Effector memory CD4-positive, alpha-beta T cell (primary cell): ENCODE measurements around the gene GPN1.
A peak's percentile ranks its signal among the peaks of the same experiment; 100 is the strongest.

ENCODE experiments used
- DNase-seq, 3 donors: peaks; one replicate each; pipeline ENCODE4 v3.0.0-alpha.2; 2020
- H3K27ac ChIP-seq: 2 replicates; pipeline ENCODE4 v1.7.0; 2013; ENCODE audit warnings: mild to moderate bottlenecking, low read length, moderate library complexity; ENCODE audit not compliant: insufficient read depth, poor library complexity, severe bottlenecking
- H3K27me3 ChIP-seq: replicated peaks from 2 replicates; pipeline ENCODE4 v1.7.0; 2013; ENCODE audit warnings: mild to moderate bottlenecking, low read length; ENCODE audit not compliant: insufficient read depth, control insufficient read depth, poor library complexity, severe bottlenecking
- H3K36me3 ChIP-seq: 2 replicates; pipeline ENCODE4 v1.7.0; 2013; ENCODE audit warnings: mild to moderate bottlenecking, low read length, moderate library complexity; ENCODE audit not compliant: control insufficient read depth, insufficient read depth
- H3K4me1 ChIP-seq: 2 replicates; pipeline ENCODE4 v1.7.0; 2013; ENCODE audit warnings: low read length, mild to moderate bottlenecking; ENCODE audit not compliant: control insufficient read depth, insufficient read depth, poor library complexity, severe bottlenecking
- H3K4me3 ChIP-seq: 2 replicates; pipeline ENCODE4 v1.7.0; 2013; ENCODE audit warnings: low read length, low read depth, mild to moderate bottlenecking; ENCODE audit not compliant: insufficient read depth, poor library complexity, severe bottlenecking
- H3K9me3 ChIP-seq: 2 replicates; pipeline ENCODE4 v1.7.0; 2013; ENCODE audit warnings: mild to moderate bottlenecking, low read length, moderate library complexity; ENCODE audit not compliant: control insufficient read depth
- total RNA-seq, 3 donors: gene quantifications; one replicate each; lab custom pipeline; 2026; lab: John Stamatoyannopoulos, UW

The GPN1 gene
- total RNA-seq, result 21.3 to 25.8 (median 25.4) reads per million in 3 donors

GRCh38 chr2:27628767-27629709 is at the start of gene GPN1, which contains the start of gene CCDC121:
Gene GPN1, plus strand, starts transcription at chr2:27629050. Its CDS starts 9 bp downstream, at chr2:27629059.
Gene CCDC121, minus strand, starts transcription at chr2:27629012. Its CDS starts 1,213 bp downstream, at chr2:27627799.
- H3K27me3 ChIP-seq, result no peaks in the 10 kb centered on the region
- peak within 1 kb of the TSS; percentile 88 for H3K27ac ChIP-seq
- peak within 1 kb of the TSS; percentile 99 for H3K4me3 ChIP-seq
- peak; percentile 87 to 92 (median 91) for DNase-seq
- no peaks in the 10 kb centered on the region for H3K9me3 ChIP-seq
- peaks cover 27% of the 10 kb centered on the region for H3K36me3 ChIP-seq
- H3K4me1 ChIP-seq, result peaks cover 7% of the 10 kb centered on the region

- Histone ChIP-seq H3K27me3 (no peaks in the 10 kb centered on the region), H3K9me3 (no peaks in the 10 kb centered on the region), H3K27ac (no peak overlapping the region), H3K36me3 (no peaks in the 10 kb centered on the region), H3K4me3 (no peak overlapping the region), H3K4me1 (peaks cover 22% of the 10 kb centered on the region)
- DNase-seq, result no peak
Measured at GRCh38 chr2:27581417-27582128, 47.3 kb upstream of the GPN1 start.

- no peak for DNase-seq
- peaks cover 28% of the 10 kb centered on the region for H3K4me1 ChIP-seq
- peak overlapping the region; percentile 60 for H3K27ac ChIP-seq
Measured at GRCh38 chr2:27582129-27582694, 46.6 kb upstream of the GPN1 start.

GRCh38 chr2:27582695-27583389 is 46.0 kb upstream of the GPN1 start, which contains the start of gene ZNF512:
Gene ZNF512, plus strand, starts transcription at chr2:27583042. Its CDS starts 71 bp downstream, at chr2:27583113.
- DNase-seq, result peak; percentile 60 to 77 (median 72)
- peak within 1 kb of the TSS; percentile 55 for H3K4me3 ChIP-seq
- no peaks in the 10 kb centered on the region for H3K9me3 ChIP-seq
- H3K27me3 ChIP-seq, result no peaks in the 10 kb centered on the region
- peaks cover 28% of the 10 kb centered on the region for H3K4me1 ChIP-seq
- H3K36me3 ChIP-seq, result no peaks in the 10 kb centered on the region
- peak within 1 kb of the TSS; percentile 60 for H3K27ac ChIP-seq

More at GRCh38 chr2:27582129-27582694, 46.6 kb upstream of the GPN1 start:
- H3K36me3 ChIP-seq, result no peaks in the 10 kb centered on the region
- H3K4me3 ChIP-seq, result peak overlapping the region; percentile 55
- no peaks in the 10 kb centered on the region for H3K27me3 ChIP-seq
- no peaks in the 10 kb centered on the region for H3K9me3 ChIP-seq

GRCh38 chr2:27583390-27583915 is 45.4 kb upstream of the GPN1 start:
- no peak for DNase-seq
- Histone ChIP-seq H3K27me3 (no peaks in the 10 kb centered on the region), H3K4me3 (peak overlapping the region; percentile 55), H3K9me3 (no peaks in the 10 kb centered on the region), H3K36me3 (no peaks in the 10 kb centered on the region), H3K27ac (peak overlapping the region; percentile 60), H3K4me1 (peaks cover 28% of the 10 kb centered on the region)

- Histone ChIP-seq H3K36me3 (no peaks in the 10 kb centered on the region), H3K27ac (no peak overlapping the region), H3K9me3 (no peaks in the 10 kb centered on the region), H3K4me3 (no peak overlapping the region), H3K27me3 (no peaks in the 10 kb centered on the region), H3K4me1 (peaks cover 28% of the 10 kb centered on the region)
- DNase-seq, result no peak
Measured at GRCh38 chr2:27584597-27584996, 44.3 kb upstream of the GPN1 start.

GRCh38 chr2:27587025-27587424 is 41.8 kb upstream of the GPN1 start:
- Histone ChIP-seq H3K4me1 (peaks cover 28% of the 10 kb centered on the region), H3K27ac (no peak overlapping the region), H3K36me3 (no peaks in the 10 kb centered on the region), H3K4me3 (no peak overlapping the region), H3K27me3 (no peaks in the 10 kb centered on the region), H3K9me3 (peaks cover 6% of the 10 kb centered on the region)
- no peak for DNase-seq

GRCh38 chr2:27588308-27588707 is 40.5 kb upstream of the GPN1 start:
- Histone ChIP-seq H3K27me3 (no peaks in the 10 kb centered on the region), H3K4me3 (no peak overlapping the region), H3K36me3 (no peaks in the 10 kb centered on the region), H3K27ac (no peak overlapping the region), H3K4me1 (peaks cover 28% of the 10 kb centered on the region), H3K9me3 (peaks cover 6% of the 10 kb centered on the region)
- DNase-seq, result no peak

GRCh38 chr2:27591745-27592144 is 37.1 kb upstream of the GPN1 start:
- DNase-seq, result no peak
- H3K36me3 ChIP-seq, result no peaks in the 10 kb centered on the region
- H3K9me3 ChIP-seq, result peaks cover 6% of the 10 kb centered on the region
- peaks cover 4% of the 10 kb centered on the region for H3K4me1 ChIP-seq
- H3K27ac ChIP-seq, result no peak overlapping the region
- H3K4me3 ChIP-seq, result no peak overlapping the region
- no peaks in the 10 kb centered on the region for H3K27me3 ChIP-seq
